Astrocyte (in vitro differentiated cells and primary cell): ENCODE results near the gene KCNN3. TPM values are rescaled to one million over a fixed set of nuclear protein-coding genes. Genes with fewer than 3 reads are reported as not detected.

Experiments used
- DNase-seq: peaks from one replicate; pipeline ENCODE4 v3.0.0-alpha.2; 2010; ENCODE audit warnings: low read depth
- FAIRE-seq: peaks from 2 replicates; lab custom pipeline; 2011; peaks lifted over from hg19 to GRCh38; lab: Jason Lieb, UNC
- H2AFZ ChIP-seq: 2 replicates; pipeline ENCODE4 v1.6.0; 2012; ENCODE audit warnings: low read depth, low read length, inconsistent platforms
- H3K27ac ChIP-seq: 2 replicates; pipeline ENCODE4 v1.5.1; 2011; ENCODE audit warnings: low read depth, low read length, inconsistent platforms
- H3K27me3 ChIP-seq: 2 replicates; pipeline ENCODE4 v1.6.0; 2011; ENCODE audit warnings: low read length, inconsistent platforms; ENCODE audit not compliant: insufficient read depth
- H3K36me3 ChIP-seq: 2 replicates; pipeline ENCODE4 v1.5.1; 2011; ENCODE audit warnings: low read length, inconsistent platforms; ENCODE audit not compliant: insufficient read depth
- H3K4me1 ChIP-seq: 2 replicates; pipeline ENCODE4 v1.5.1; 2011; ENCODE audit warnings: low read length, inconsistent platforms; ENCODE audit not compliant: insufficient read depth
- H3K4me2 ChIP-seq: 2 replicates; pipeline ENCODE4 v1.6.0; 2012; ENCODE audit warnings: low read length, inconsistent platforms
- H3K4me3 ChIP-seq: 2 replicates; pipeline ENCODE4 v1.5.1; 2011; ENCODE audit warnings: low read depth, mild to moderate bottlenecking, low read length, inconsistent platforms; ENCODE audit not compliant: insufficient read depth
- H3K79me2 ChIP-seq: 2 replicates; pipeline ENCODE4 v1.6.0; 2012; ENCODE audit warnings: mild to moderate bottlenecking, low read length, inconsistent platforms; ENCODE audit not compliant: insufficient read depth
- H3K9ac ChIP-seq: 2 replicates; pipeline ENCODE4 v1.6.0; 2012; ENCODE audit warnings: mild to moderate bottlenecking, low read length, inconsistent platforms
- H3K9me3 ChIP-seq: 2 replicates; pipeline ENCODE4 v1.5.1; 2012; ENCODE audit warnings: low read depth, mild to moderate bottlenecking, low read length, inconsistent platforms; ENCODE audit not compliant: insufficient read depth
- H4K20me1 ChIP-seq: 2 replicates; pipeline ENCODE4 v1.6.0; 2012; ENCODE audit warnings: low read length, inconsistent platforms; ENCODE audit not compliant: insufficient read depth
- H3K27ac Mint-ChIP-seq: one replicate; pipeline ENCODE4 v1.8.0; 2021; ENCODE audit warnings: mild to moderate bottlenecking, mixed read lengths; ENCODE audit not compliant: unreplicated experiment
- H3K27me3 Mint-ChIP-seq: one replicate; pipeline ENCODE4 v1.8.0; 2021; ENCODE audit warnings: low read depth, mixed read lengths; ENCODE audit not compliant: unreplicated experiment
- H3K36me3 Mint-ChIP-seq: one replicate; pipeline ENCODE4 v1.8.0; 2021; ENCODE audit warnings: low read depth, mixed read lengths; ENCODE audit not compliant: unreplicated experiment
- H3K4me1 Mint-ChIP-seq: one replicate; pipeline ENCODE4 v1.8.0; 2021; ENCODE audit warnings: low read depth, mixed read lengths; ENCODE audit not compliant: unreplicated experiment
- H3K4me3 Mint-ChIP-seq: one replicate; pipeline ENCODE4 v1.8.0; 2021; ENCODE audit warnings: mild to moderate bottlenecking, moderate library complexity, mixed read lengths; ENCODE audit not compliant: unreplicated experiment
- H3K9me3 Mint-ChIP-seq: one replicate; pipeline ENCODE4 v1.8.0; 2021; ENCODE audit warnings: mild to moderate bottlenecking, mixed read lengths; ENCODE audit not compliant: unreplicated experiment
- CTCF ChIP-seq: IDR thresholded peaks from 2 replicates; pipeline ENCODE4 v1.5.1; 2011; ENCODE audit warnings: low read depth, mild to moderate bottlenecking, inconsistent platforms, low read length, moderate library complexity; ENCODE audit not compliant: insufficient read depth
- EZH2 ChIP-seq: IDR thresholded peaks from 2 replicates; pipeline ENCODE4 v1.6.1; 2012; ENCODE audit warnings: mild to moderate bottlenecking, low read length, inconsistent platforms; ENCODE audit not compliant: insufficient read depth
- total RNA-seq: library from RNA; stranded (reverse); gene quantifications from 2 replicates; pipeline ENCODE4 v1.2.1, GENCODE V29; 2021

The KCNN3 gene
- total RNA-seq, 1 donor from 2014 or later = 0.66 TPM

DNA sequence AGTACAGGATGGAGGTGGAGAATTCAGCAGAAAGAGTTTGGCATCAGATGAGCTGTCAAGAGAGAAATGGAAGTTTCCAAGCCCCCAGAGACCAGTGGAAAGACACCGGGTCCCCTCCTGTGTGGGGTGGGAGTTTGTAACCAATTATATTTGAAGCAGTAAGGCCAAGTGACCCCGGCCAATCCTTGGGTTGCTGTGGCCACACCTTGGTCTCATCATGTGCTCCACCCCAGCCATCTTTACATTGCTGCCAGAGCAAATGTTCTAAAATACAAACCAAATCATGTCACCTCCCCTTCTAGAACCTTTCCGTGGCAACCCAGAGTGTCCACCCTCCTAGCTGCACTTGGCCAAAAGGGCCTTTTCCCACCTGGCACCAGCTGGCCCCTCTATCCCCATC is 86.1 kb downstream of the KCNN3 start:
- H3K36me3 Mint-ChIP-seq = no peaks in the 10 kb centered on the region
- no peak overlapping the region for H3K4me2 ChIP-seq
- H3K27ac ChIP-seq = no peak overlapping the region
- H3K9me3 Mint-ChIP-seq = no peaks in the 10 kb centered on the region
- no peaks in the 10 kb centered on the region for H3K9me3 ChIP-seq
- H2AFZ ChIP-seq = no peak overlapping the region
- H3K4me1 Mint-ChIP-seq = peaks cover 3% of the 10 kb centered on the region
- H3K4me3 ChIP-seq = no peak overlapping the region
- no peaks in the 10 kb centered on the region for H3K79me2 ChIP-seq
- H4K20me1 ChIP-seq = no peaks in the 10 kb centered on the region
- H3K4me1 ChIP-seq = no peaks in the 10 kb centered on the region
- H3K27ac Mint-ChIP-seq = no peak overlapping the region
- no peak for DNase-seq
- peaks cover 25% of the 10 kb centered on the region for H3K27me3 Mint-ChIP-seq
- FAIRE-seq = no peak
- H3K9ac ChIP-seq = no peak overlapping the region
- TF ChIP-seq CTCF = no peak
- TF ChIP-seq EZH2 = no peak
- H3K27me3 ChIP-seq = peaks cover 4% of the 10 kb centered on the region
- no peaks in the 10 kb centered on the region for H3K36me3 ChIP-seq
- no peak overlapping the region for H3K4me3 Mint-ChIP-seq

DNA sequence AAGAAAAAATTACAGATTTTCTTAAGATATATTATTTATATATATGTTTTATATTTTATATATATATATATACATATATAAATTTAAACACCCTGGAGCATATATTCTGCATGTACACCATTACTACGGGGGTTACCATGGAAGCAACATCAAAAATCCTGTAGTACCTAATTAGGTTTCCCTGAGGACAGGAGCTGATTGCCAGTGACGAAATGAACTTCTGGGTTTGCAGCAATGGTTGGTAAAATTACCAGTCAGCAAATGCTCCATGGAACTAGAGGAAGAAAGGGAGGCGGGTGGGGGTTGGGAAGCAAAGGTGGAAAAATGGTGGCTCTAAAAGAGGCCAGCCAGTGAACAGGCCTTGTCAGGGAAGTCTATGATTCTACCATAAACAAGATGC is 89.5 kb downstream of the KCNN3 start:
- Histone ChIP-seq H3K4me1 (no peaks in the 10 kb centered on the region), H3K9ac (no peak overlapping the region), H3K36me3 (no peaks in the 10 kb centered on the region), H3K4me2 (no peak overlapping the region), H3K79me2 (no peaks in the 10 kb centered on the region), H3K27me3 (peaks cover 5% of the 10 kb centered on the region), H3K27ac (no peak overlapping the region), H4K20me1 (no peaks in the 10 kb centered on the region), H2AFZ (no peak overlapping the region), H3K4me3 (no peak overlapping the region), H3K9me3 (no peaks in the 10 kb centered on the region)
- H3K4me3 Mint-ChIP-seq = no peak overlapping the region
- H3K9me3 Mint-ChIP-seq = no peaks in the 10 kb centered on the region
- H3K27ac Mint-ChIP-seq = no peak overlapping the region
- H3K4me1 Mint-ChIP-seq = peaks cover 12% of the 10 kb centered on the region
- TF ChIP-seq EZH2 (no peak), CTCF (no peak)
- DNase-seq (no peak), FAIRE-seq (no peak)
- no peaks in the 10 kb centered on the region for H3K36me3 Mint-ChIP-seq
- H3K27me3 Mint-ChIP-seq = peaks cover 22% of the 10 kb centered on the region

DNA sequence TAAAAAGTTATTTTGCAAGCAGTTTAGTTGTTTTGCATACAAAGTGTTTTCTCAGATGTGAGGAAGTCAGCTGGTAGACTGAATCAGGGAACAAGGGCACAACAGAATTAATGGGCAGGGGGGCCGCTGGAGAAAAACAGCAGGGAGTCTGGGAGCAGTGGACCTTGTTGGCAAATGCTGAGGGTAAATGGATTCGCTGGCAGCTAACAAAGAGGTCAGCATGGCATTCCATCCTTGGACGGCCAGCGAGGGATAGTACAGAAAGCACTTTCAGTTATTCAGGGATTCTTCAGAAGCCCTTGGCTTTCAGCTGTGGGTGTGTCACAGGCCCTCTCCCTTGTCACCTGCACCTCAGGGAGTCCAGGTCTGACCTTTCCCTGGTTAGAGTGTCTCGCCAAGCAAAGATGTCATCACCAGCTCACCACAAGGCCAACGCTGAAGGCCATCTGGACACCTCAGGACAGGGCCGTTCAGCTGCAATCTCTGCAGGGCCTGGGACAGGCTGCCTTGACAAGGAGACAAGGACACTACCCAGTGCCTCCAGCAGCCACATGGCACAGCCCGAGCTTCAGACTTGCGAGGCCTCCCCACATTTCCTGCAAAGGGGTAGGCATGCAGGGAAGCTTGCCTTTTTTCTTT is 90.4 kb downstream of the KCNN3 start:
- Histone ChIP-seq H3K27ac (no peak overlapping the region), H3K27me3 (peaks cover 9% of the 10 kb centered on the region)

More for the DNA sequence above, 90.4 kb downstream of the KCNN3 start:
- H3K4me1 ChIP-seq = no peaks in the 10 kb centered on the region
- no peaks in the 10 kb centered on the region for H4K20me1 ChIP-seq
- no peaks in the 10 kb centered on the region for H3K79me2 ChIP-seq
- no peak overlapping the region for H3K4me3 ChIP-seq
- DNase-seq (no peak), FAIRE-seq (no peak)
- no peak for TF ChIP-seq CTCF
- TF ChIP-seq EZH2 = no peak
- no peak overlapping the region for H3K9ac ChIP-seq
- Mint-ChIP-seq H3K27me3 (peaks cover 23% of the 10 kb centered on the region), H3K9me3 (no peaks in the 10 kb centered on the region), H3K4me3 (no peak overlapping the region), H3K4me1 (peaks cover 9% of the 10 kb centered on the region), H3K36me3 (no peaks in the 10 kb centered on the region), H3K27ac (no peak overlapping the region)
- no peak overlapping the region for H3K4me2 ChIP-seq
- no peaks in the 10 kb centered on the region for H3K36me3 ChIP-seq
- H2AFZ ChIP-seq = no peak overlapping the region
- H3K9me3 ChIP-seq = no peaks in the 10 kb centered on the region
